A549 (cell line): ENCODE results near the gene SIX2. TPM values are rescaled to one million over a fixed set of nuclear protein-coding genes. Genes with fewer than 3 reads are reported as not detected.
A peak's percentile ranks its signal among the peaks of the same experiment; 100 is the strongest.

Experiments used
- ATAC-seq, 2 experiments: fragments of 200-7000 bp in 1 of 2; fragments of >200 bp in 1 of 2; cut with Nextera tagmentation in 1 of 2; cut with Tn5 transposase in 1 of 2; 3 replicates each; pipeline versions ENCODE4 v1.8.0 to v1.9.1; 2018 to 2020; ENCODE audit warnings: mild to moderate bottlenecking in 1 of 2, moderate library complexity in 1 of 2
- CTCF ChIA-PET: fragments of 300-600 bp; sonication (Branson Sonifier 250); formaldehyde crosslinking; extraction: SDS; loops from one replicate; lab custom pipeline; 2021; ENCODE audit warnings: antibody characterized with exemption, inconsistent platforms; lab: Yijun Ruan, JAX
- POLR2A ChIA-PET: fragments of 350-600 bp; formaldehyde crosslinking; extraction: SDS; loops from one replicate; lab custom pipeline; 2021; ENCODE audit warnings: antibody characterized with exemption, inconsistent platforms; lab: Yijun Ruan, JAX
- DNase-seq, 2 experiments: peaks; one replicate each; pipeline versions ENCODE4 v3.0.0 to v3.0.0-alpha.2; 2011 to 2016; ENCODE audit warnings: low read depth in 1 of 2, low spot score in 1 of 2
- FAIRE-seq: peaks from 2 replicates; lab custom pipeline; 2011; peaks lifted over from hg19 to GRCh38; lab: Jason Lieb, UNC
- H3K27ac ChIP-seq, 2 experiments: fragments of >200 bp; sonication (Bioruptor Twin); formaldehyde crosslinking; 3 replicates each; pipeline ENCODE4 v1.5.1; 2016 to 2017
- H3K4me1 ChIP-seq: fragments of >200 bp; sonication (Bioruptor Twin); formaldehyde crosslinking; 3 replicates; pipeline ENCODE4 v1.6.1; 2016
- H3K4me2 ChIP-seq: fragments of >200 bp; sonication (Bioruptor Twin); formaldehyde crosslinking; 3 replicates; pipeline ENCODE4 v1.6.1; 2016
- H3K4me3 ChIP-seq: fragments of >200 bp; sonication (Bioruptor Twin); formaldehyde crosslinking; 3 replicates; pipeline ENCODE4 v1.5.1; 2016
- H3K9me3 ChIP-seq: fragments of >200 bp; sonication (Bioruptor Twin); formaldehyde crosslinking; 3 replicates; pipeline ENCODE4 v1.6.1; 2016
- BCL3 ChIP-seq: fragments of >200 bp; sonication (Bioruptor Twin); formaldehyde crosslinking; IDR thresholded peaks from 3 replicates; pipeline ENCODE4 v1.6.1; 2016
- CBX8 ChIP-seq: fragments of 200-600 bp; sonication (generic); IDR thresholded peaks from 2 replicates; pipeline ENCODE4 v1.6.1; 2016
- CHD4 ChIP-seq: fragments of 200-600 bp; sonication (generic); IDR thresholded peaks from 2 replicates; pipeline ENCODE4 v1.6.1; 2016; ENCODE audit warnings: antibody characterized with exemption, mild to moderate bottlenecking, borderline replicate concordance
- E2F6 ChIP-seq: IDR thresholded peaks from 2 replicates; pipeline ENCODE4 v1.6.1; 2012; ENCODE audit warnings: low read depth, borderline replicate concordance
- EHMT2 ChIP-seq: fragments of 200-600 bp; sonication (generic); IDR thresholded peaks from 2 replicates; pipeline ENCODE4 v1.6.1; 2016; ENCODE audit warnings: antibody characterized with exemption, low read depth, mild to moderate bottlenecking, moderate library complexity
- ELK1 ChIP-seq: fragments of 150-350 bp; IDR thresholded peaks from 2 replicates; pipeline ENCODE4 v1.6.1; 2014; ENCODE audit warnings: low read depth, mild to moderate bottlenecking, low read length
- FOXS1 ChIP-seq: fragments of 250-450 bp; sonication (Bioruptor Pico); IDR thresholded peaks from 2 replicates; pipeline ENCODE4 v1.5.0; 2020; ENCODE audit warnings: mild to moderate bottlenecking, moderate library complexity
- HOXB5 ChIP-seq: fragments of 250-450 bp; sonication (Bioruptor Pico); IDR thresholded peaks from 2 replicates; pipeline ENCODE4 v1.5.0; 2020; ENCODE audit warnings: mild to moderate bottlenecking, moderate library complexity
- JUN ChIP-seq, 2 experiments: fragments of >200 bp; sonication (Bioruptor Twin); formaldehyde crosslinking; IDR thresholded peaks; 2 replicates in 1 of 2; 3 replicates in 1 of 2; pipeline ENCODE4 v1.6.1; 2016 to 2017
- MAFK ChIP-seq: fragments of 450-650 bp; IDR thresholded peaks from 2 replicates; pipeline ENCODE4 v1.6.1; 2014; ENCODE audit not compliant: partially characterized antibody
- NFE2L2 ChIP-seq: fragments of 150-350 bp; conservative IDR thresholded peaks from 2 replicates; pipeline ENCODE4 v1.6.1; 2014; ENCODE audit warnings: low read length
- NR3C1 ChIP-seq: fragments of >200 bp; sonication (Bioruptor Twin); formaldehyde crosslinking; IDR thresholded peaks from 3 replicates; pipeline ENCODE4 v1.6.1; 2017
- PBX3 ChIP-seq: IDR thresholded peaks from 2 replicates; pipeline ENCODE4 v1.6.1; 2012
- PHF8 ChIP-seq: fragments of 200-600 bp; sonication (generic); IDR thresholded peaks from 2 replicates; pipeline ENCODE4 v1.6.1; 2016; ENCODE audit warnings: low read depth, mild to moderate bottlenecking, antibody characterized with exemption, moderate library complexity, borderline replicate concordance
- POLR2A ChIP-seq: IDR thresholded peaks from 2 replicates; pipeline ENCODE4 v1.6.1; 2012; ENCODE audit warnings: mild to moderate bottlenecking, low read length
- RAD21 ChIP-seq, 2 experiments: fragments of >200 bp in 1 of 2; sonication (Bioruptor Twin) in 1 of 2; formaldehyde crosslinking in 1 of 2; IDR thresholded peaks in 1 of 2; conservative IDR thresholded peaks in 1 of 2; 2 replicates in 1 of 2; 3 replicates in 1 of 2; pipeline ENCODE4 v1.6.1; 2012 to 2018; ENCODE audit warnings: inconsistent platforms in 1 of 2
- RNF2 ChIP-seq: fragments of 200-600 bp; sonication (generic); IDR thresholded peaks from 2 replicates; pipeline ENCODE4 v1.6.1; 2016; ENCODE audit warnings: low read depth, mild to moderate bottlenecking, antibody characterized with exemption, moderate library complexity, borderline replicate concordance
- SMC3 ChIP-seq: fragments of >200 bp; sonication (Bioruptor Twin); formaldehyde crosslinking; IDR thresholded peaks from 3 replicates; pipeline ENCODE4 v1.6.1; 2018; ENCODE audit warnings: inconsistent platforms
- TP53 ChIP-seq: fragments of 250-450 bp; sonication (Bioruptor Pico); IDR thresholded peaks from 2 replicates; pipeline ENCODE4 v1.5.0; 2021; ENCODE audit warnings: mild to moderate bottlenecking, moderate library complexity
- USF2 ChIP-seq: fragments of 450-650 bp; IDR thresholded peaks from 2 replicates; pipeline ENCODE4 v1.6.1; 2014; ENCODE audit warnings: antibody characterized with exemption
- WGBS: methylation state at CpG from one replicate; pipeline ENCODE4 v1.1.6; 2017; ENCODE audit errors: missing lambda C conversion rate; 5-methylcytosine and 5-hydroxymethylcytosine counted together
- polyA plus RNA-seq, 4 experiments: library from polyadenylated mRNA; depleted of rRNA in 3 of 4; stranded (reverse); fragments of >200 nt; fragmentation: RNase III in 1 of 4; extraction: RNeasy Plus Mini Kit Qiagen cat#74134 plus additional on column Dnase treatment in 1 of 4; gene quantifications; 2 replicates in 3 of 4; 3 replicates in 1 of 4; pipeline ENCODE4 v1.2.3, GENCODE V29; 2011 to 2017

The SIX2 gene
- polyA plus RNA-seq, 2 of the 4 experiments (the other 2 are of a cell fraction) = 0.10 to 0.15 TPM

- TF ChIP-seq PBX3 = peak; percentile 86; the same call in 1 of the 2 replicates
- peak; percentile 51; the same call in 2 of the 3 replicates for TF ChIP-seq BCL3
- TF ChIP-seq FOXS1 = no peak
- no peak for TF ChIP-seq ELK1
- no peak for TF ChIP-seq NR3C1
- no peak for TF ChIP-seq CHD4
- TF ChIP-seq JUN (IDR thresholded peaks at IDR 0.05) = peak; percentile 54 to 67; a peak in 2 of 5 replicates
- peak; percentile 46 for TF ChIP-seq POLR2A
- peak; percentile 86 for TF ChIP-seq SMC3
- TF ChIP-seq E2F6 = peak; percentile 69
- TF ChIP-seq CBX8 = 0 out of 2 replicates have a peak, but pooled peaks have one; percentile 1
- TF ChIP-seq PHF8 = peak; percentile 55; the same call in 1 of the 2 replicates
These were observed 4.9 kb upstream of the SIX2 start (continued) for GRCh38 chr2:45014016-45014702.

GRCh38 chr2:45013229-45014015 lies 4.2 kb upstream of the SIX2 start:
- Histone ChIP-seq H3K4me2 (peak overlapping the region; percentile 87), H3K9me3 (no peaks in the 10 kb centered on the region), H3K27ac (peak overlapping the region; percentile 89 to 98), H3K4me1 (peaks cover 13% of the 10 kb centered on the region; the same call in 2 of the 3 replicates), H3K4me3 (peak overlapping the region; percentile 69)
- TF ChIP-seq RNF2 = peak; percentile 94
- TF ChIP-seq NFE2L2 = no peak
- no peak for TF ChIP-seq USF2
- no peak for TF ChIP-seq MAFK
- TF ChIP-seq NR3C1 = no peak
- no peak for TF ChIP-seq ELK1
- no peak for TF ChIP-seq HOXB5
- TF ChIP-seq TP53 (CRISPR knock-in tag) = no peak
- no peak for TF ChIP-seq RAD21 (conservative IDR thresholded peaks at IDR 0.05 in 1 of 2, IDR thresholded peaks at IDR 0.05 in 1 of 2)
- TF ChIP-seq EHMT2 = no peak
- TF ChIP-seq CBX8 = peak; percentile 88; the same call in 1 of the 2 replicates
- DNase-seq = no peak
- 75% methylated on average over 72 of the region's 83 CpGs for WGBS
- FAIRE-seq = no peak
- ATAC-seq = peak in 1 of 2 experiments; percentile 2; a peak in 1 of 6 replicates
- POLR2A ChIA-PET = interaction anchor here (0.6 to 1.6 kb wide), 4 partner anchors 11 to 722 kb away, joined by 3 to 8 read pairs (median 5); no protein-coding TSS in a partner anchor
- CTCF ChIA-PET = interaction anchor here (0.6 to 11.6 kb wide), 53 partner anchors 11 to 969 kb away, joined by 3 to 170 read pairs (median 4); no protein-coding TSS in a partner anchor
